HG03521 (cell line): Measurements from ENCODE around the gene PADI1.

Source experiments
- ATAC-seq: cut with Tn5 transposase; IDR thresholded peaks from one replicate; pipeline ENCODE4 v1.9.1; 2021; ENCODE audit warnings: mild to moderate bottlenecking, moderate library complexity; ENCODE audit not compliant: unreplicated experiment

PADI1 gene

GRCh38 chr1:17214876-17215544, 10.1 kb downstream of the PADI1 start:
- no peak for ATAC-seq

GRCh38 chr1:17215545-17215890, 10.6 kb downstream of the PADI1 start:
- ATAC-seq = no peak

GRCh38 chr1:17216078-17216477, 11.2 kb downstream of the PADI1 start:
- ATAC-seq = no peak

GRCh38 chr1:17217607-17218006, 12.7 kb downstream of the PADI1 start:
- no peak for ATAC-seq

- no peak for ATAC-seq
These were observed 14.0 kb downstream of the PADI1 start for GRCh38 chr1:17218939-17219338.

GRCh38 chr1:17220287-17220686, 15.4 kb downstream of the PADI1 start:
- no peak for ATAC-seq

GRCh38 chr1:17222557-17222956, 17.6 kb downstream of the PADI1 start:
- ATAC-seq = no peak

GRCh38 chr1:17224434-17224833, 19.5 kb downstream of the PADI1 start:
- no peak for ATAC-seq

GRCh38 chr1:17225140-17225539, 20.2 kb downstream of the PADI1 start:
- no peak for ATAC-seq

- no peak for ATAC-seq
These were observed 22.5 kb downstream of the PADI1 start for GRCh38 chr1:17227358-17227915.

GRCh38 chr1:17228619-17229018, 23.7 kb downstream of the PADI1 start:
- ATAC-seq = no peak

GRCh38 chr1:17229379-17229778, 24.5 kb downstream of the PADI1 start:
- no peak for ATAC-seq

GRCh38 chr1:17230106-17230505, 25.2 kb downstream of the PADI1 start:
- ATAC-seq = no peak

GRCh38 chr1:17230671-17231310, 25.9 kb downstream of the PADI1 start:
- ATAC-seq = no peak

- ATAC-seq = no peak
These were observed 28.1 kb downstream of the PADI1 start for GRCh38 chr1:17232759-17233661.

GRCh38 chr1:17233675-17234320, 28.9 kb downstream of the PADI1 start:
- no peak for ATAC-seq

GRCh38 chr1:17234405-17234804, 29.5 kb downstream of the PADI1 start:
- ATAC-seq = no peak

- no peak for ATAC-seq
These were observed 30.4 kb downstream of the PADI1 start for GRCh38 chr1:17235135-17235885.

GRCh38 chr1:17236779-17237560, 32.0 kb downstream of the PADI1 start:
- no peak for ATAC-seq

- ATAC-seq = no peak
These were observed 32.6 kb downstream of the PADI1 start for GRCh38 chr1:17237561-17237903.
